GM23338 (cell line): ENCODE measurements around the gene ACOXL. TPM values are rescaled to one million over a fixed set of nuclear protein-coding genes. Genes with fewer than 3 reads are reported as not detected.

Experiments used
- ATAC-seq: fragments of 200-7000 bp; cut with Tn5 transposase; 3 replicates; pipeline ENCODE4 v1.9.1; 2020
- DNase-seq: peaks from one replicate; pipeline ENCODE4 v3.0.0-alpha.2; 2015; ENCODE audit warnings: low spot score
- H2AFZ ChIP-seq: fragments of 200-600 bp; sonication (generic); 2 replicates; pipeline ENCODE4 v1.8.0; 2016; ENCODE audit warnings: antibody characterized with exemption, mild to moderate bottlenecking, moderate library complexity
- H3F3A ChIP-seq: fragments of 200-600 bp; sonication (generic); replicated peaks from 2 replicates; pipeline ENCODE4 v1.8.0; 2017; ENCODE audit warnings: antibody characterized with exemption, mixed run types, low read depth
- H3K27ac ChIP-seq: fragments of 200-600 bp; sonication (generic); 2 replicates; pipeline ENCODE4 v1.6.1; 2016; ENCODE audit warnings: low read depth
- H3K27me3 ChIP-seq: fragments of 200-600 bp; sonication (generic); 2 replicates; pipeline ENCODE4 v1.8.0; 2016; ENCODE audit warnings: mild to moderate bottlenecking, mixed run types, moderate library complexity; ENCODE audit not compliant: insufficient read depth
- H3K36me3 ChIP-seq: fragments of 200-600 bp; sonication (generic); 2 replicates; pipeline ENCODE4 v1.8.0; 2016; ENCODE audit warnings: mild to moderate bottlenecking; ENCODE audit not compliant: insufficient read depth
- H3K4me1 ChIP-seq: fragments of 200-600 bp; sonication (generic); 2 replicates; pipeline ENCODE4 v1.8.0; 2016; ENCODE audit warnings: mild to moderate bottlenecking, moderate library complexity; ENCODE audit not compliant: insufficient read depth
- H3K4me2 ChIP-seq: fragments of 200-600 bp; sonication (generic); 2 replicates; pipeline ENCODE4 v1.7.1; 2017; ENCODE audit warnings: mixed run types
- H3K4me3 ChIP-seq: fragments of 200-600 bp; sonication (generic); 2 replicates; pipeline ENCODE4 v1.6.1; 2016; ENCODE audit warnings: mixed run types
- H3K79me2 ChIP-seq: fragments of 200-600 bp; sonication (generic); replicated peaks from 2 replicates; pipeline ENCODE4 v1.8.0; 2017; ENCODE audit warnings: mild to moderate bottlenecking; ENCODE audit not compliant: insufficient read depth
- H3K9me2 ChIP-seq: fragments of 200-600 bp; sonication (generic); 2 replicates; pipeline ENCODE4 v1.8.0; 2017; ENCODE audit not compliant: insufficient read depth
- H4K20me1 ChIP-seq: fragments of 200-600 bp; sonication (generic); replicated peaks from 2 replicates; pipeline ENCODE4 v1.8.0; 2017; ENCODE audit warnings: mild to moderate bottlenecking; ENCODE audit not compliant: insufficient read depth
- H3K27ac Mint-ChIP-seq: 2 replicates; pipeline ENCODE4 v1.8.0; 2020; ENCODE audit warnings: inconsistent platforms, mild to moderate bottlenecking, moderate library complexity, mixed read lengths
- H3K27me3 Mint-ChIP-seq: 3 replicates; pipeline ENCODE4 v1.8.0; 2022; ENCODE audit warnings: low read depth, mild to moderate bottlenecking, moderate library complexity, mixed read lengths, inconsistent platforms; ENCODE audit not compliant: insufficient read depth, poor library complexity
- H3K36me3 Mint-ChIP-seq: 3 replicates; pipeline ENCODE4 v1.8.0; 2021; ENCODE audit warnings: low read depth, mild to moderate bottlenecking, inconsistent platforms, moderate library complexity, mixed read lengths
- H3K4me1 Mint-ChIP-seq: 3 replicates; pipeline ENCODE4 v1.8.0; 2020; ENCODE audit warnings: mild to moderate bottlenecking, inconsistent platforms, mixed read lengths
- H3K4me3 Mint-ChIP-seq: 3 replicates; pipeline ENCODE4 v1.8.0; 2021; ENCODE audit warnings: moderate library complexity, mild to moderate bottlenecking, inconsistent platforms, mixed read lengths
- H3K9me3 Mint-ChIP-seq: 3 replicates; pipeline ENCODE4 v1.8.0; 2020; ENCODE audit warnings: moderate library complexity, mild to moderate bottlenecking, inconsistent platforms, mixed read lengths
- EZH2 ChIP-seq: fragments of 200-600 bp; sonication (generic); IDR thresholded peaks from one replicate; pipeline ENCODE4 v1.8.0; 2017; ENCODE audit warnings: antibody characterized with exemption, mild to moderate bottlenecking, low read depth; ENCODE audit not compliant: unreplicated experiment
- EZH2phosphoT487 ChIP-seq: fragments of 200-600 bp; sonication (generic); IDR thresholded peaks from one replicate; pipeline ENCODE4 v1.8.1; 2018; ENCODE audit warnings: antibody characterized with exemption; ENCODE audit not compliant: unreplicated experiment
- NANOG ChIP-seq: IDR thresholded peaks from 2 replicates; pipeline ENCODE4 v1.6.1; 2016; ENCODE audit warnings: antibody characterized with exemption, borderline replicate concordance
- POLR2AphosphoS5 ChIP-seq: IDR thresholded peaks from 2 replicates; pipeline ENCODE4 v1.6.1; 2016; ENCODE audit warnings: antibody characterized with exemption, low read depth
- STAT1 ChIP-seq: IDR thresholded peaks from one replicate; pipeline ENCODE4 v1.6.1; 2016; ENCODE audit warnings: antibody characterized with exemption; ENCODE audit not compliant: unreplicated experiment
- ZNF331 ChIP-seq: fragments of 250-450 bp; sonication (Bioruptor Pico); IDR thresholded peaks from 2 replicates; pipeline ENCODE4 v1.5.0; 2020; ENCODE audit warnings: low read depth, mild to moderate bottlenecking, moderate library complexity
- polyA plus RNA-seq: library from polyadenylated mRNA; unstranded; fragments of >200 nt; fragmentation: Nextera tagmentation; extraction: Ambion mirVana; gene quantifications from 2 replicates; pipeline ENCODE4 v1.2.1, GENCODE V29; 2016
- total RNA-seq: library from RNA; depleted of rRNA; stranded (reverse); fragments of >200 nt; shearing (Covaris generic); gene quantifications from 2 replicates; pipeline ENCODE4 v1.2.3, GENCODE V29; 2014
- TF ChIP-seq, protein P1 (sequence below): IDR thresholded peaks from 2 replicates; pipeline ENCODE4 v1.6.1; 2016; ENCODE audit warnings: antibody characterized with exemption
- TF ChIP-seq, protein P2 (sequence below), 2 experiments: fragments of 200-600 bp in 1 of 2; sonication (generic) in 1 of 2; conservative IDR thresholded peaks; 2 replicates each; pipeline versions ENCODE4 v1.5.1 to v1.6.1; 2016 to 2017; ENCODE audit warnings: antibody characterized with exemption in 2 of 2, low read depth in 2 of 2, mild to moderate bottlenecking in 2 of 2, moderate library complexity in 1 of 2
- TF ChIP-seq, protein P3 (sequence below): IDR thresholded peaks from one replicate; pipeline ENCODE4 v1.6.1; 2018; ENCODE audit warnings: antibody characterized with exemption; ENCODE audit not compliant: unreplicated experiment
- TF ChIP-seq, protein P4 (sequence below): fragments of 250-450 bp; sonication (Bioruptor Pico); IDR thresholded peaks from 2 replicates; pipeline ENCODE4 v1.5.0; 2020; ENCODE audit warnings: mild to moderate bottlenecking, moderate library complexity

The ACOXL gene
- total and polyA plus RNA-seq, 2 experiments from 2014 or later = 9.0 to 14.7 TPM

DNA sequence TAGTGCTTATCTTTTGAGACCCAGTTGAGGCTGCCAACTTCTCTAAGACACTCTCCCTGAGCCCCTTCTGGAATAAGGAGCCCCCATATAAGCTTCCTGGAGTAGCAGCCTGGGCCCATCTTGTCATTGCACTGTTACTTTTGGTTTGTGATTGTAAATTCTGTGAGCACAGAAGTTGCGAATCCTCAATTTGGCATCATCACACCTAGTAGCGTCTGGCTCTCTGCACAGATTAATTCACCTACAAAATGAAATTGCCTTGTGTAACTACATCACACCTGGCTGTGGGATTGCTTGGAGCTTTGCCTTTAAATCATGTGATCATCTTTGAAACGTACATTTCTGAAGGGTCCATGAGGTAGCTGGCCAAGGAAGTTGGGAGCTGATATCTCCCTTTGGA, 195.2 kb downstream of the ACOXL start:
- no peaks in the 10 kb centered on the region for H4K20me1 ChIP-seq
- Mint-ChIP-seq H3K36me3 (peaks cover 40% of the 10 kb centered on the region), H3K4me1 (no peaks in the 10 kb centered on the region), H3K27ac (no peak overlapping the region), H3K4me3 (no peak overlapping the region), H3K27me3 (peaks cover 2% of the 10 kb centered on the region), H3K9me3 (peaks cover 32% of the 10 kb centered on the region)
- H3K4me2 ChIP-seq = no peak overlapping the region
- H3K27ac ChIP-seq = no peak overlapping the region
- no peaks in the 10 kb centered on the region for H3F3A ChIP-seq
- ATAC-seq = no peak
- no peak for DNase-seq
- H3K9me2 ChIP-seq = 0 out of 2 replicates have a peak, but pooled peaks cover 2% of the 10 kb centered on the region
- no peaks in the 10 kb centered on the region for H3K4me1 ChIP-seq
- H2AFZ ChIP-seq = no peak overlapping the region
- TF ChIP-seq EZH2phosphoT487 (no peak), STAT1 (no peak), POLR2AphosphoS5 (no peak), EZH2 (no peak), ZNF331 (no peak), NANOG (no peak)
- TF ChIP-seq, protein P1, sequence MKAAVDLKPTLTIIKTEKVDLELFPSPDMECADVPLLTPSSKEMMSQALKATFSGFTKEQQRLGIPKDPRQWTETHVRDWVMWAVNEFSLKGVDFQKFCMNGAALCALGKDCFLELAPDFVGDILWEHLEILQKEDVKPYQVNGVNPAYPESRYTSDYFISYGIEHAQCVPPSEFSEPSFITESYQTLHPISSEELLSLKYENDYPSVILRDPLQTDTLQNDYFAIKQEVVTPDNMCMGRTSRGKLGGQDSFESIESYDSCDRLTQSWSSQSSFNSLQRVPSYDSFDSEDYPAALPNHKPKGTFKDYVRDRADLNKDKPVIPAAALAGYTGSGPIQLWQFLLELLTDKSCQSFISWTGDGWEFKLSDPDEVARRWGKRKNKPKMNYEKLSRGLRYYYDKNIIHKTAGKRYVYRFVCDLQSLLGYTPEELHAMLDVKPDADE = no peak
- TF ChIP-seq, protein P2, sequence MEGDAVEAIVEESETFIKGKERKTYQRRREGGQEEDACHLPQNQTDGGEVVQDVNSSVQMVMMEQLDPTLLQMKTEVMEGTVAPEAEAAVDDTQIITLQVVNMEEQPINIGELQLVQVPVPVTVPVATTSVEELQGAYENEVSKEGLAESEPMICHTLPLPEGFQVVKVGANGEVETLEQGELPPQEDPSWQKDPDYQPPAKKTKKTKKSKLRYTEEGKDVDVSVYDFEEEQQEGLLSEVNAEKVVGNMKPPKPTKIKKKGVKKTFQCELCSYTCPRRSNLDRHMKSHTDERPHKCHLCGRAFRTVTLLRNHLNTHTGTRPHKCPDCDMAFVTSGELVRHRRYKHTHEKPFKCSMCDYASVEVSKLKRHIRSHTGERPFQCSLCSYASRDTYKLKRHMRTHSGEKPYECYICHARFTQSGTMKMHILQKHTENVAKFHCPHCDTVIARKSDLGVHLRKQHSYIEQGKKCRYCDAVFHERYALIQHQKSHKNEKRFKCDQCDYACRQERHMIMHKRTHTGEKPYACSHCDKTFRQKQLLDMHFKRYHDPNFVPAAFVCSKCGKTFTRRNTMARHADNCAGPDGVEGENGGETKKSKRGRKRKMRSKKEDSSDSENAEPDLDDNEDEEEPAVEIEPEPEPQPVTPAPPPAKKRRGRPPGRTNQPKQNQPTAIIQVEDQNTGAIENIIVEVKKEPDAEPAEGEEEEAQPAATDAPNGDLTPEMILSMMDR (conservative IDR thresholded peaks at IDR 0.05; ENCODE audit: low read depth in 2 of 2) = no peak
- TF ChIP-seq, protein P3, sequence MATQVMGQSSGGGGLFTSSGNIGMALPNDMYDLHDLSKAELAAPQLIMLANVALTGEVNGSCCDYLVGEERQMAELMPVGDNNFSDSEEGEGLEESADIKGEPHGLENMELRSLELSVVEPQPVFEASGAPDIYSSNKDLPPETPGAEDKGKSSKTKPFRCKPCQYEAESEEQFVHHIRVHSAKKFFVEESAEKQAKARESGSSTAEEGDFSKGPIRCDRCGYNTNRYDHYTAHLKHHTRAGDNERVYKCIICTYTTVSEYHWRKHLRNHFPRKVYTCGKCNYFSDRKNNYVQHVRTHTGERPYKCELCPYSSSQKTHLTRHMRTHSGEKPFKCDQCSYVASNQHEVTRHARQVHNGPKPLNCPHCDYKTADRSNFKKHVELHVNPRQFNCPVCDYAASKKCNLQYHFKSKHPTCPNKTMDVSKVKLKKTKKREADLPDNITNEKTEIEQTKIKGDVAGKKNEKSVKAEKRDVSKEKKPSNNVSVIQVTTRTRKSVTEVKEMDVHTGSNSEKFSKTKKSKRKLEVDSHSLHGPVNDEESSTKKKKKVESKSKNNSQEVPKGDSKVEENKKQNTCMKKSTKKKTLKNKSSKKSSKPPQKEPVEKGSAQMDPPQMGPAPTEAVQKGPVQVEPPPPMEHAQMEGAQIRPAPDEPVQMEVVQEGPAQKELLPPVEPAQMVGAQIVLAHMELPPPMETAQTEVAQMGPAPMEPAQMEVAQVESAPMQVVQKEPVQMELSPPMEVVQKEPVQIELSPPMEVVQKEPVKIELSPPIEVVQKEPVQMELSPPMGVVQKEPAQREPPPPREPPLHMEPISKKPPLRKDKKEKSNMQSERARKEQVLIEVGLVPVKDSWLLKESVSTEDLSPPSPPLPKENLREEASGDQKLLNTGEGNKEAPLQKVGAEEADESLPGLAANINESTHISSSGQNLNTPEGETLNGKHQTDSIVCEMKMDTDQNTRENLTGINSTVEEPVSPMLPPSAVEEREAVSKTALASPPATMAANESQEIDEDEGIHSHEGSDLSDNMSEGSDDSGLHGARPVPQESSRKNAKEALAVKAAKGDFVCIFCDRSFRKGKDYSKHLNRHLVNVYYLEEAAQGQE = no peak
- TF ChIP-seq, protein P4, sequence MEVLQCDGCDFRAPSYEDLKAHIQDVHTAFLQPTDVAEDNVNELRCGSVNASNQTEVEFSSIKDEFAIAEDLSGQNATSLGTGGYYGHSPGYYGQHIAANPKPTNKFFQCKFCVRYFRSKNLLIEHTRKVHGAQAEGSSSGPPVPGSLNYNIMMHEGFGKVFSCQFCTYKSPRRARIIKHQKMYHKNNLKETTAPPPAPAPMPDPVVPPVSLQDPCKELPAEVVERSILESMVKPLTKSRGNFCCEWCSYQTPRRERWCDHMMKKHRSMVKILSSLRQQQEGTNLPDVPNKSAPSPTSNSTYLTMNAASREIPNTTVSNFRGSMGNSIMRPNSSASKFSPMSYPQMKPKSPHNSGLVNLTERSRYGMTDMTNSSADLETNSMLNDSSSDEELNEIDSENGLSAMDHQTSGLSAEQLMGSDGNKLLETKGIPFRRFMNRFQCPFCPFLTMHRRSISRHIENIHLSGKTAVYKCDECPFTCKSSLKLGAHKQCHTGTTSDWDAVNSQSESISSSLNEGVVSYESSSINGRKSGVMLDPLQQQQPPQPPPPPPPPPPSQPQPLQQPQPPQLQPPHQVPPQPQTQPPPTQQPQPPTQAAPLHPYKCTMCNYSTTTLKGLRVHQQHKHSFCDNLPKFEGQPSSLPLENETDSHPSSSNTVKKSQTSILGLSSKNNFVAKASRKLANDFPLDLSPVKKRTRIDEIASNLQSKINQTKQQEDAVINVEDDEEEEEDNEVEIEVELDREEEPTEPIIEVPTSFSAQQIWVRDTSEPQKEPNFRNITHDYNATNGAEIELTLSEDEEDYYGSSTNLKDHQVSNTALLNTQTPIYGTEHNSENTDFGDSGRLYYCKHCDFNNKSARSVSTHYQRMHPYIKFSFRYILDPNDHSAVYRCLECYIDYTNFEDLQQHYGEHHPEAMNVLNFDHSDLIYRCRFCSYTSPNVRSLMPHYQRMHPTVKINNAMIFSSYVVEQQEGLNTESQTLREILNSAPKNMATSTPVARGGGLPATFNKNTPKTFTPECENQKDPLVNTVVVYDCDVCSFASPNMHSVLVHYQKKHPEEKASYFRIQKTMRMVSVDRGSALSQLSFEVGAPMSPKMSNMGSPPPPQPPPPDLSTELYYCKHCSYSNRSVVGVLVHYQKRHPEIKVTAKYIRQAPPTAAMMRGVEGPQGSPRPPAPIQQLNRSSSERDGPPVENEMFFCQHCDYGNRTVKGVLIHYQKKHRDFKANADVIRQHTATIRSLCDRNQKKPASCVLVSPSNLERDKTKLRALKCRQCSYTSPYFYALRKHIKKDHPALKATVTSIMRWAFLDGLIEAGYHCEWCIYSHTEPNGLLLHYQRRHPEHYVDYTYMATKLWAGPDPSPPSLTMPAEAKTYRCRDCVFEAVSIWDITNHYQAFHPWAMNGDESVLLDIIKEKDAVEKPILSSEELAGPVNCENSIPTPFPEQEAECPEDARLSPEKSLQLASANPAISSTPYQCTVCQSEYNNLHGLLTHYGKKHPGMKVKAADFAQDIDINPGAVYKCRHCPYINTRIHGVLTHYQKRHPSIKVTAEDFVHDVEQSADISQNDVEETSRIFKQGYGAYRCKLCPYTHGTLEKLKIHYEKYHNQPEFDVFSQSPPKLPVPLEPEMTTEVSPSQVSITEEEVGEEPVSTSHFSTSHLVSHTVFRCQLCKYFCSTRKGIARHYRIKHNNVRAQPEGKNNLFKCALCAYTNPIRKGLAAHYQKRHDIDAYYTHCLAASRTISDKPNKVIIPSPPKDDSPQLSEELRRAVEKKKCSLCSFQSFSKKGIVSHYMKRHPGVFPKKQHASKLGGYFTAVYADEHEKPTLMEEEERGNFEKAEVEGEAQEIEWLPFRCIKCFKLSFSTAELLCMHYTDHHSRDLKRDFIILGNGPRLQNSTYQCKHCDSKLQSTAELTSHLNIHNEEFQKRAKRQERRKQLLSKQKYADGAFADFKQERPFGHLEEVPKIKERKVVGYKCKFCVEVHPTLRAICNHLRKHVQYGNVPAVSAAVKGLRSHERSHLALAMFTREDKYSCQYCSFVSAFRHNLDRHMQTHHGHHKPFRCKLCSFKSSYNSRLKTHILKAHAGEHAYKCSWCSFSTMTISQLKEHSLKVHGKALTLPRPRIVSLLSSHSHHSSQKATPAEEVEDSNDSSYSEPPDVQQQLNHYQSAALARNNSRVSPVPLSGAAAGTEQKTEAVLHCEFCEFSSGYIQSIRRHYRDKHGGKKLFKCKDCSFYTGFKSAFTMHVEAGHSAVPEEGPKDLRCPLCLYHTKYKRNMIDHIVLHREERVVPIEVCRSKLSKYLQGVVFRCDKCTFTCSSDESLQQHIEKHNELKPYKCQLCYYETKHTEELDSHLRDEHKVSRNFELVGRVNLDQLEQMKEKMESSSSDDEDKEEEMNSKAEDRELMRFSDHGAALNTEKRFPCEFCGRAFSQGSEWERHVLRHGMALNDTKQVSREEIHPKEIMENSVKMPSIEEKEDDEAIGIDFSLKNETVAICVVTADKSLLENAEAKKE (CRISPR knock-in tag) = no peak
- H3K36me3 ChIP-seq = 0 out of 2 replicates have a peak, but pooled peaks cover 3% of the 10 kb centered on the region
- no peak overlapping the region for H3K4me3 ChIP-seq
- H3K79me2 ChIP-seq = no peaks in the 10 kb centered on the region
- H3K27me3 ChIP-seq = no peaks in the 10 kb centered on the region
